Dendritic cell treated with granulocyte-macrophage colony-stimulating factor and Interleukin-4, amounts not matched to agents 40 ng/mL and 50 ng/mL, for 4 days (primary cell): ENCODE results near the gene AFF1.
A peak's percentile ranks its signal among the peaks of the same experiment; 100 is the strongest.
"Not testable (repeated sequence)": the region's sequence is repeated elsewhere in the genome, so short reads cannot be mapped to it uniquely, and the experiment has no call there.

Experiments used
- H3K27ac Mint-ChIP-seq: one replicate; pipeline ENCODE4 v1.8.0; 2022; ENCODE audit warnings: mild to moderate bottlenecking, mixed read lengths
- H3K27me3 Mint-ChIP-seq: one replicate; pipeline ENCODE4 v1.8.0; 2022; ENCODE audit warnings: mild to moderate bottlenecking, mixed read lengths
- H3K36me3 Mint-ChIP-seq: one replicate; pipeline ENCODE4 v1.8.0; 2022; ENCODE audit warnings: low read depth, mixed read lengths
- H3K4me1 Mint-ChIP-seq: one replicate; pipeline ENCODE4 v1.8.0; 2022; ENCODE audit warnings: low read depth, mixed read lengths
- H3K4me3 Mint-ChIP-seq: one replicate; pipeline ENCODE4 v1.8.0; 2022; ENCODE audit warnings: mild to moderate bottlenecking, moderate library complexity, mixed read lengths
- H3K9me3 Mint-ChIP-seq: one replicate; pipeline ENCODE4 v1.8.0; 2022; ENCODE audit warnings: mixed read lengths
- intact Hi-C: fragments of 100-400 bp; cut with micrococcal nuclease; formaldehyde crosslinking; loops from one replicate; pipeline ENCODE4 v1.15.0; 2022

Gene AFF1

GRCh38 chr4:87012265-87012953 is 77.6 kb downstream of the AFF1 start:
- peak overlapping the region; percentile 6 for H3K4me3 Mint-ChIP-seq
- H3K36me3 Mint-ChIP-seq = peaks cover 8% of the 10 kb centered on the region
- H3K9me3 Mint-ChIP-seq = no peaks in the 10 kb centered on the region
- no peaks in the 10 kb centered on the region for H3K27me3 Mint-ChIP-seq
- intact Hi-C loops = loop anchor here (10.0 kb wide), 1 partner anchor 62 kb away; no protein-coding TSS in a partner anchor
- peaks cover 47% of the 10 kb centered on the region for H3K4me1 Mint-ChIP-seq
- H3K27ac Mint-ChIP-seq = peak overlapping the region; percentile 80

GRCh38 chr4:87012954-87013308 is 78.1 kb downstream of the AFF1 start:
- not testable (repeated sequence) for H3K36me3 Mint-ChIP-seq, H3K9me3 Mint-ChIP-seq, H3K27me3 Mint-ChIP-seq
- peak overlapping the region; percentile 6 for H3K4me3 Mint-ChIP-seq
- intact Hi-C loops = loop anchor here (10.0 kb wide), 1 partner anchor 62 kb away; no protein-coding TSS in a partner anchor
- peak overlapping the region; percentile 80 for H3K27ac Mint-ChIP-seq
- peaks cover 50% of the 10 kb centered on the region for H3K4me1 Mint-ChIP-seq

GRCh38 chr4:87014284-87014782 is 79.5 kb downstream of the AFF1 start:
- intact Hi-C loops = loop anchor here (10.0 kb wide), 1 partner anchor 60 kb away; no protein-coding TSS in a partner anchor
- Mint-ChIP-seq H3K4me1 (peaks cover 56% of the 10 kb centered on the region), H3K9me3 (no peaks in the 10 kb centered on the region), H3K36me3 (no peaks in the 10 kb centered on the region), H3K27ac (peak overlapping the region; percentile 80), H3K27me3 (no peaks in the 10 kb centered on the region), H3K4me3 (peak overlapping the region; percentile 57)

GRCh38 chr4:87015416-87015815 is 80.6 kb downstream of the AFF1 start:
- Mint-ChIP-seq H3K4me3 (peak overlapping the region; percentile 2), H3K27ac (peak overlapping the region; percentile 80), H3K27me3 (no peaks in the 10 kb centered on the region)

GRCh38 chr4:87017580-87018342 is 83.0 kb downstream of the AFF1 start:
- Mint-ChIP-seq H3K27ac (peak overlapping the region; percentile 19), H3K36me3 (peaks cover 8% of the 10 kb centered on the region), H3K4me1 (peaks cover 54% of the 10 kb centered on the region), H3K4me3 (no peak overlapping the region), H3K9me3 (no peaks in the 10 kb centered on the region), H3K27me3 (no peaks in the 10 kb centered on the region)
- intact Hi-C loops = loop anchor here (10.0 kb wide), 1 partner anchor 57 kb away; no protein-coding TSS in a partner anchor

More at GRCh38 chr4:87015416-87015815, 80.6 kb downstream of the AFF1 start:
- intact Hi-C loops = loop anchor here (10.0 kb wide), 1 partner anchor 59 kb away; no protein-coding TSS in a partner anchor
- Mint-ChIP-seq H3K9me3 (no peaks in the 10 kb centered on the region), H3K4me1 (peaks cover 57% of the 10 kb centered on the region), H3K36me3 (peaks cover under 1% of the 10 kb centered on the region)

GRCh38 chr4:87018753-87019152 is 83.9 kb downstream of the AFF1 start:
- intact Hi-C loops = loop anchor here (10.0 kb wide), 1 partner anchor 56 kb away; no protein-coding TSS in a partner anchor
- Mint-ChIP-seq H3K27ac (peak overlapping the region; percentile 28), H3K9me3 (no peaks in the 10 kb centered on the region), H3K4me3 (no peak overlapping the region), H3K4me1 (peaks cover 58% of the 10 kb centered on the region), H3K27me3 (no peaks in the 10 kb centered on the region), H3K36me3 (peaks cover 12% of the 10 kb centered on the region)

GRCh38 chr4:87019246-87019791 is 84.5 kb downstream of the AFF1 start:
- intact Hi-C loops = loop anchor here (10.0 kb wide), 1 partner anchor 55 kb away; no protein-coding TSS in a partner anchor
- no peaks in the 10 kb centered on the region for H3K9me3 Mint-ChIP-seq
- H3K27me3 Mint-ChIP-seq = no peaks in the 10 kb centered on the region
- peaks cover 18% of the 10 kb centered on the region for H3K36me3 Mint-ChIP-seq
- peaks cover 64% of the 10 kb centered on the region for H3K4me1 Mint-ChIP-seq
- peak overlapping the region; percentile 28 for H3K27ac Mint-ChIP-seq
- no peak overlapping the region for H3K4me3 Mint-ChIP-seq

GRCh38 chr4:87019898-87020297 is 85.1 kb downstream of the AFF1 start:
- Mint-ChIP-seq H3K4me3 (no peak overlapping the region), H3K27ac (peak overlapping the region; percentile 28), H3K36me3 (peaks cover 24% of the 10 kb centered on the region), H3K4me1 (peaks cover 66% of the 10 kb centered on the region), H3K9me3 (no peaks in the 10 kb centered on the region), H3K27me3 (no peaks in the 10 kb centered on the region)
- intact Hi-C loops = loop anchor here (10.0 kb wide), 1 partner anchor 55 kb away; no protein-coding TSS in a partner anchor

GRCh38 chr4:87024201-87024600 is 89.4 kb downstream of the AFF1 start:
- Mint-ChIP-seq H3K4me1 (peaks cover 69% of the 10 kb centered on the region), H3K27ac (peak overlapping the region; percentile 7)

GRCh38 chr4:87025023-87025613 is 90.3 kb downstream of the AFF1 start:
- Mint-ChIP-seq H3K27me3 (no peaks in the 10 kb centered on the region), H3K4me3 (no peak overlapping the region), H3K4me1 (peaks cover 68% of the 10 kb centered on the region), H3K27ac (no peak overlapping the region), H3K9me3 (no peaks in the 10 kb centered on the region), H3K36me3 (peaks cover 36% of the 10 kb centered on the region)
- intact Hi-C loops = no loop called here

More at GRCh38 chr4:87024201-87024600, 89.4 kb downstream of the AFF1 start:
- H3K9me3 Mint-ChIP-seq = no peaks in the 10 kb centered on the region
- H3K27me3 Mint-ChIP-seq = no peaks in the 10 kb centered on the region
- intact Hi-C loops = no loop called here
- H3K4me3 Mint-ChIP-seq = no peak overlapping the region
- peaks cover 29% of the 10 kb centered on the region for H3K36me3 Mint-ChIP-seq

- Mint-ChIP-seq H3K4me3 (no peak overlapping the region), H3K27ac (no peak overlapping the region)
Observed at GRCh38 chr4:87025614-87026041, 90.8 kb downstream of the AFF1 start.

GRCh38 chr4:87026800-87027495 is 92.1 kb downstream of the AFF1 start:
- Mint-ChIP-seq H3K36me3 (peaks cover 27% of the 10 kb centered on the region), H3K4me3 (no peak overlapping the region), H3K9me3 (no peaks in the 10 kb centered on the region), H3K4me1 (peaks cover 57% of the 10 kb centered on the region), H3K27ac (peak overlapping the region; percentile 31), H3K27me3 (no peaks in the 10 kb centered on the region)
- intact Hi-C loops = no loop called here

More at GRCh38 chr4:87025614-87026041, 90.8 kb downstream of the AFF1 start:
- intact Hi-C loops = no loop called here
- H3K36me3 Mint-ChIP-seq = peaks cover 33% of the 10 kb centered on the region
- no peaks in the 10 kb centered on the region for H3K9me3 Mint-ChIP-seq
- H3K27me3 Mint-ChIP-seq = no peaks in the 10 kb centered on the region
- peaks cover 63% of the 10 kb centered on the region for H3K4me1 Mint-ChIP-seq

- Mint-ChIP-seq H3K27ac (no peak overlapping the region), H3K27me3 (no peaks in the 10 kb centered on the region), H3K4me1 (peaks cover 47% of the 10 kb centered on the region), H3K4me3 (no peak overlapping the region), H3K36me3 (peaks cover 17% of the 10 kb centered on the region), H3K9me3 (no peaks in the 10 kb centered on the region)
- intact Hi-C loops = no loop called here
Observed at GRCh38 chr4:87029356-87029755, 94.5 kb downstream of the AFF1 start.
